K562 (cell line): ENCODE measurements around the gene SLC34A1. TPM values are rescaled to one million over a fixed set of nuclear protein-coding genes. Genes with fewer than 3 reads are reported as not detected.

Experiments used
- ARHGAP35 ChIP-seq: fragments of 450-650 bp; IDR thresholded peaks from 2 replicates; pipeline ENCODE4 v1.6.1; 2018; ENCODE audit not compliant: partially characterized antibody
- ATF1 ChIP-seq, 2 experiments: fragments of 450-650 bp in 1 of 2; IDR thresholded peaks; 2 replicates each; pipeline ENCODE4 v1.6.1; 2016; ENCODE audit warnings: missing compliant biosample characterization in 1 of 2, missing genetic modification characterization in 1 of 2
- ATF6 ChIP-seq: sonication (generic); formaldehyde crosslinking; IDR thresholded peaks from 2 replicates; pipeline ENCODE4 v1.4.0; 2020; ENCODE audit warnings: mild to moderate bottlenecking, missing genetic modification reagents
- CBFB ChIP-seq: sonication (generic); formaldehyde crosslinking; IDR thresholded peaks from 2 replicates; pipeline ENCODE4 v1.4.0; 2020; ENCODE audit warnings: mild to moderate bottlenecking, missing genetic modification reagents
- CEBPZ ChIP-seq: fragments of 150-350 bp; IDR thresholded peaks from 2 replicates; pipeline ENCODE4 v1.6.1; 2014; ENCODE audit warnings: low read depth, mild to moderate bottlenecking, low read length, borderline replicate concordance
- FOXP4 ChIP-seq: sonication (generic); formaldehyde crosslinking; IDR thresholded peaks from 2 replicates; pipeline ENCODE4 v1.8.0; 2022; ENCODE audit warnings: mild to moderate bottlenecking, missing genetic modification reagents, borderline replicate concordance
- JUN ChIP-seq, 2 experiments: sonication (generic) in 1 of 2; formaldehyde crosslinking in 1 of 2; IDR thresholded peaks; 2 replicates each; pipeline versions ENCODE4 v1.6.1 to v1.8.0; 2012 to 2022; ENCODE audit warnings: borderline replicate concordance in 2 of 2, mild to moderate bottlenecking in 2 of 2, improper control_type of control experiment in 1 of 2, low read depth in 1 of 2, low read length in 1 of 2, missing genetic modification reagents in 1 of 2
- MAFK ChIP-seq: IDR thresholded peaks from 2 replicates; pipeline ENCODE4 v1.6.1; 2011; ENCODE audit warnings: low read length, improper control_type of control experiment
- NCOA6 ChIP-seq: fragments of 450-650 bp; IDR thresholded peaks from 2 replicates; pipeline ENCODE4 v1.6.1; 2017; ENCODE audit warnings: mild to moderate bottlenecking
- SIN3A ChIP-seq, 2 experiments: fragments of 150-350 bp in 1 of 2; IDR thresholded peaks; 2 replicates each; pipeline ENCODE4 v1.6.1; 2011 to 2016; ENCODE audit warnings: borderline replicate concordance in 2 of 2, low read depth in 2 of 2, low read length in 2 of 2, mild to moderate bottlenecking in 2 of 2, moderate library complexity in 2 of 2; ENCODE audit not compliant: control insufficient read depth in 1 of 2
- ZNF232 ChIP-seq: sonication (generic); formaldehyde crosslinking; IDR thresholded peaks from 2 replicates; pipeline ENCODE4 v1.8.0; 2022; ENCODE audit warnings: mild to moderate bottlenecking, missing genetic modification reagents
- polyA plus RNA-seq, 8 experiments: library from polyadenylated mRNA; depleted of rRNA in 4 of 8; stranded (reverse) in 5 of 8; unstranded in 3 of 8; fragments of >200 nt; fragmentation: Nextera tagmentation in 2 of 8; fragmentation: Illumina TruSeq in 1 of 8; extraction: Ambion mirVana in 2 of 8; extraction: Trizol in 1 of 8; gene quantifications; 2 replicates each; pipeline versions ENCODE4 v1.2.1 to v1.2.3, GENCODE V29; 2011 to 2014; ENCODE audit warnings: inconsistent platforms in 1 of 8, missing spikeins in 1 of 8
- total RNA-seq, 7 experiments: library from RNA; depleted of rRNA in 6 of 7; stranded (reverse); fragments of >200 nt in 6 of 7; fragmentation: Illumina TruSeq in 2 of 7; extraction: Trizol in 2 of 7; gene quantifications; 2 replicates each; pipeline versions ENCODE4 v1.2.1 to v1.2.3, GENCODE V29; 2011 to 2021; ENCODE audit warnings: low replicate concordance in 1 of 7
- TF ChIP-seq, protein P1 (sequence below), 2 experiments: fragments of 150-350 bp in 1 of 2; IDR thresholded peaks; 2 replicates each; pipeline ENCODE4 v1.6.1; 2012 to 2016; ENCODE audit warnings: low read depth in 2 of 2, low read length in 2 of 2, mild to moderate bottlenecking in 1 of 2, moderate library complexity in 1 of 2

Gene SLC34A1
- total and polyA plus RNA-seq, 9 of the 15 experiments (the other 6 are each of a cell fraction or from before 2014, with no cell fraction given): not detected

DNA sequence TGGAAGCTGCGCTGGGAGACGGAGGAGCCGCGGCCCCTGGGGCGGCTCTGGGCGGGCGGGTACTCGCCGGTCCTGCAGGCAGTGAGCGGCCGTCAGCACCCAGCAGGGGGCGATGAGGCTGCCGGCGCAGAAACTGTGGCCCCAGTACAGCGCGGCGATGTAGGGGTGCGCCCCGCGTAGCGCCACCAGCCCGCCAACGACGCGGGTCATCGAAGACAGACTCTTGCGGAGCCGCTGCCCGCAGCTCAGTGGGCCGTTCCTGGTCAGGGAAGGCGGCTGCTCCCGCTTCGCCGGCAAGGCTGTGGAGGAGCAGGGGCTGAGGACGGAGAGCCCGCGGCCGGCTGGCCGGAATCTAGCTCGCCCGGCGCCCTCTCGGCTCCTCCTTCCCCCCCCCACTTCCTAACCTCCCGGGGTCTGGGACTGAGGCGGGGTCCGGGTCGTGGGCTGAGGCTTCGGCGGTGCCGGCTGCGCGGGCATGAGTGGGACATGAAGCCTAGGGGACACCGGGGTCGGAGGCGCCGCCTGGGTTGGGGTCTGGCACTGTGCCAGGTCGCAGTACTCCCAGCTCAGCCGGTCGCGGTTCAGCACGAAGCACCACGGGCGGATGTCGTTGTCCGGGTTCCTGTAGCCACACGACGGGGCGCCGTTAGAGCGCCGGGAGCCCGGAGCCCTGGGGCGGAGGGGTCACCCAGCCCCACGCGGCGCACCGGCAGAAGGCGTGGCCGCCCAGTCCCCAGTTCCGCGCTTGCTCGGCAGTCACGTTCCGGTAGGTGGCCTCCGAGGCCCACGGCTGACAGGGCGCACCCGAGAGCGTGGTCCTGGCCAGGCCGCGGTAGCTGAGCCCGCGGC lies 19.8 kb downstream of the SLC34A1 start (continued):
- TF ChIP-seq, protein P1, sequence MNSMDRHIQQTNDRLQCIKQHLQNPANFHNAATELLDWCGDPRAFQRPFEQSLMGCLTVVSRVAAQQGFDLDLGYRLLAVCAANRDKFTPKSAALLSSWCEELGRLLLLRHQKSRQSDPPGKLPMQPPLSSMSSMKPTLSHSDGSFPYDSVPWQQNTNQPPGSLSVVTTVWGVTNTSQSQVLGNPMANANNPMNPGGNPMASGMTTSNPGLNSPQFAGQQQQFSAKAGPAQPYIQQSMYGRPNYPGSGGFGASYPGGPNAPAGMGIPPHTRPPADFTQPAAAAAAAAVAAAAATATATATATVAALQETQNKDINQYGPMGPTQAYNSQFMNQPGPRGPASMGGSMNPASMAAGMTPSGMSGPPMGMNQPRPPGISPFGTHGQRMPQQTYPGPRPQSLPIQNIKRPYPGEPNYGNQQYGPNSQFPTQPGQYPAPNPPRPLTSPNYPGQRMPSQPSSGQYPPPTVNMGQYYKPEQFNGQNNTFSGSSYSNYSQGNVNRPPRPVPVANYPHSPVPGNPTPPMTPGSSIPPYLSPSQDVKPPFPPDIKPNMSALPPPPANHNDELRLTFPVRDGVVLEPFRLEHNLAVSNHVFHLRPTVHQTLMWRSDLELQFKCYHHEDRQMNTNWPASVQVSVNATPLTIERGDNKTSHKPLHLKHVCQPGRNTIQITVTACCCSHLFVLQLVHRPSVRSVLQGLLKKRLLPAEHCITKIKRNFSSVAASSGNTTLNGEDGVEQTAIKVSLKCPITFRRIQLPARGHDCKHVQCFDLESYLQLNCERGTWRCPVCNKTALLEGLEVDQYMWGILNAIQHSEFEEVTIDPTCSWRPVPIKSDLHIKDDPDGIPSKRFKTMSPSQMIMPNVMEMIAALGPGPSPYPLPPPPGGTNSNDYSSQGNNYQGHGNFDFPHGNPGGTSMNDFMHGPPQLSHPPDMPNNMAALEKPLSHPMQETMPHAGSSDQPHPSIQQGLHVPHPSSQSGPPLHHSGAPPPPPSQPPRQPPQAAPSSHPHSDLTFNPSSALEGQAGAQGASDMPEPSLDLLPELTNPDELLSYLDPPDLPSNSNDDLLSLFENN (IDR thresholded peaks at IDR 0.05; ENCODE audit: low read depth in 2 of 2, low read length in 2 of 2): 0 out of 4 replicates have a peak, but pooled peaks of 1 of the 2 experiments have one; percentile 42
- TF ChIP-seq ATF1 (CRISPR knock-in tag; IDR thresholded peaks at IDR 0.05) (no peak; the same call in 1 of the 2 replicates), ATF1 (tag; IDR thresholded peaks at IDR 0.05) (peak; percentile 72), JUN (IDR thresholded peaks at IDR 0.05; ENCODE audit: borderline replicate concordance, low read depth, low read length) (peak; percentile 36; the same call in 1 of the 2 replicates), JUN (CRISPR knock-in tag; IDR thresholded peaks at IDR 0.05; ENCODE audit: borderline replicate concordance) (0 out of 2 replicates have a peak, but pooled peaks have one; percentile 23), FOXP4 (no peak), ATF6 (no peak), SIN3A (IDR thresholded peaks at IDR 0.05; ENCODE audit: borderline replicate concordance in 2 of 2, control insufficient read depth in 1 of 2, low read depth in 2 of 2, low read length in 2 of 2) (peak; percentile 84 to 87; a peak in 3 of 4 replicates), ZNF232 (CRISPR knock-in tag) (0 out of 2 replicates have a peak, but pooled peaks have one; percentile 64), CBFB (peak; percentile 73), NCOA6 (no peak), CEBPZ (no peak), MAFK (no peak), ARHGAP35 (no peak)
